Aorta (tissue), 5 donors: Measurements from ENCODE around the gene FGF9. TPM values are rescaled to one million over a fixed set of nuclear protein-coding genes. Genes with fewer than 3 reads are reported as not detected.

Experiments
- ATAC-seq: fragments of 200-7000 bp; cut with Tn5 transposase; one replicate; pipeline ENCODE4 v1.9.1; 2022; ENCODE audit warnings: moderate library complexity; ENCODE audit not compliant: low FRiP score
- DNase-seq, 2 donors: peaks; one replicate each; pipeline ENCODE4 v3.0.0-alpha.2; 2020
- H3K27ac ChIP-seq, 2 donors: one replicate each; pipeline ENCODE4 v1.5.1; 2013; ENCODE audit warnings: low read length in 2 of 2, mild to moderate bottlenecking in 2 of 2, moderate library complexity in 2 of 2, control low read depth in 1 of 2, inconsistent platforms in 1 of 2, low read depth in 1 of 2
- H3K27me3 ChIP-seq, 2 donors: one replicate each; pipeline ENCODE4 v1.6.1; 2013; ENCODE audit warnings: control low read depth in 1 of 2, low read length in 1 of 2, mild to moderate bottlenecking in 1 of 2, moderate library complexity in 1 of 2; ENCODE audit not compliant: insufficient read depth in 2 of 2, control insufficient read depth in 1 of 2
- H3K36me3 ChIP-seq, 2 donors: one replicate each; pipeline ENCODE4 v1.6.1; 2013; ENCODE audit warnings: control low read depth in 1 of 2, low read length in 1 of 2, mild to moderate bottlenecking in 1 of 2; ENCODE audit not compliant: insufficient read depth in 2 of 2, control insufficient read depth in 1 of 2
- H3K4me1 ChIP-seq, 2 donors: one replicate each; pipeline ENCODE4 v1.6.1; 2013; ENCODE audit warnings: low read length in 2 of 2, control low read depth in 1 of 2, mild to moderate bottlenecking in 1 of 2, moderate library complexity in 1 of 2; ENCODE audit not compliant: insufficient read depth in 2 of 2, control insufficient read depth in 1 of 2
- H3K4me3 ChIP-seq, 2 donors: one replicate each; pipeline ENCODE4 v1.5.1; 2013; ENCODE audit warnings: low read length in 2 of 2, control low read depth in 1 of 2, mild to moderate bottlenecking in 1 of 2
- H3K9me3 ChIP-seq: one replicate; pipeline ENCODE4 v1.6.1; 2013; ENCODE audit warnings: mild to moderate bottlenecking, low read length; ENCODE audit not compliant: control insufficient read depth
- WGBS, 2 donors: extraction: QIAGEN DNeasy Blood & Tissue Kit; methylation state at CpG; one replicate each; pipeline ENCODE4 v1.1.7; 2013; 5-methylcytosine and 5-hydroxymethylcytosine counted together
- intact Hi-C, 2 donors: fragments of 100-400 bp; cut with DNase I; formaldehyde crosslinking; loops; one replicate each; pipeline versions ENCODE4 v1.14.2 to v1.15.0; 2022
- polyA plus RNA-seq, 2 donors: library from polyadenylated mRNA; stranded (reverse); fragments of 200-250 nt; gene quantifications; one replicate each; pipeline ENCODE4 v1.2.3, GENCODE V29; 2013
- total RNA-seq, 2 donors: library from RNA; stranded (reverse); fragmentation: NEBNext Ultra II Directional; extraction: Animal tissue kit (Norgen Biotek cat#: 25700); gene quantifications; one replicate each; pipeline ENCODE4 v1.2.1, GENCODE V29; 2021
- donor health status: healthy with polysubstance abuse.
- donor health status: Bipolar disorder and iron deficiency.
- donor health status: DM: no; HTN: no; CAD: no.
- donor health status: DM: no; HTN: no; CAD: no.
- donor health status: DM: yes; HTN: yes; CAD: no.

FGF9 gene
- total and polyA plus RNA-seq, 4 donors: 0.62 to 6.1 TPM; not detected in 2

DNA sequence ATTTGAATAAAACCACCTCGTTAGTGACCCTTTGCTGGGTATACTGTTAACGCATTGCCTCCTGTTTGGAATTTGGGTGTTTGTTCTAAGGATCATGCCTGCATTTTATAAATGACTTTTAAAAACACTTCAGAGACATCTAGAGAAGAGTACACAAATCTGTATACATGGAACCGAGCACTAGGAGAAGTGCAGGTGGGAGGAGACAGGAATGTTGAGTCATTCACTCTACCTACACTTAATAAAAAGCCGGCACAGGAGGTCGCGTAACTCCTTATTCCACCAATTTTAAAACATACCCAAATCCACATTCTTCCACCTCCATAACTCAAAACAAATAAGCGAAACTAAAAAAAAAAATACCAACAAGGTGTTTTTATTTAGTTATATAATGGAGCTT, 48.6 kb downstream of the FGF9 start:
- H3K27ac ChIP-seq: no peak overlapping the region
- intact Hi-C loops: no loop called here
- H3K27me3 ChIP-seq: no peaks in the 10 kb centered on the region
- ATAC-seq: no peak
- DNase-seq: no peak
- no peak overlapping the region for H3K4me3 ChIP-seq
- 77 to 81% methylated on average over 7 of the region's 7 CpGs for WGBS, 2 donors
- H3K9me3 ChIP-seq: no peaks in the 10 kb centered on the region
- H3K36me3 ChIP-seq: no peaks in the 10 kb centered on the region
- H3K4me1 ChIP-seq: no peaks in the 10 kb centered on the region

GRCh38 chr13:21723807-21724505, 53.1 kb downstream of the FGF9 start:
- Histone ChIP-seq H3K4me3 (no peak overlapping the region), H3K27ac (no peak overlapping the region), H3K9me3 (no peaks in the 10 kb centered on the region), H3K4me1 (no peaks in the 10 kb centered on the region), H3K36me3 (no peaks in the 10 kb centered on the region), H3K27me3 (peaks cover 0 to 2% of the 10 kb centered on the region in 2 donors)
- DNase-seq (no peak), ATAC-seq (no peak)
- intact Hi-C loops: no loop called here
- 52 to 63% methylated on average over 17 of the region's 17 CpGs for WGBS, 2 donors

- intact Hi-C loops: no loop called here
- Histone ChIP-seq H3K27ac (no peak overlapping the region), H3K27me3 (peaks cover 0 to 3% of the 10 kb centered on the region in 2 donors), H3K4me1 (no peaks in the 10 kb centered on the region), H3K4me3 (no peak overlapping the region), H3K36me3 (no peaks in the 10 kb centered on the region), H3K9me3 (peaks cover 4% of the 10 kb centered on the region)
- 85 to 87% methylated on average over 9 of the region's 9 CpGs for WGBS, 2 donors
- DNase-seq (no peak), ATAC-seq (no peak)
These were observed 59.5 kb downstream of the FGF9 start for GRCh38 chr13:21730186-21730880.

DNA sequence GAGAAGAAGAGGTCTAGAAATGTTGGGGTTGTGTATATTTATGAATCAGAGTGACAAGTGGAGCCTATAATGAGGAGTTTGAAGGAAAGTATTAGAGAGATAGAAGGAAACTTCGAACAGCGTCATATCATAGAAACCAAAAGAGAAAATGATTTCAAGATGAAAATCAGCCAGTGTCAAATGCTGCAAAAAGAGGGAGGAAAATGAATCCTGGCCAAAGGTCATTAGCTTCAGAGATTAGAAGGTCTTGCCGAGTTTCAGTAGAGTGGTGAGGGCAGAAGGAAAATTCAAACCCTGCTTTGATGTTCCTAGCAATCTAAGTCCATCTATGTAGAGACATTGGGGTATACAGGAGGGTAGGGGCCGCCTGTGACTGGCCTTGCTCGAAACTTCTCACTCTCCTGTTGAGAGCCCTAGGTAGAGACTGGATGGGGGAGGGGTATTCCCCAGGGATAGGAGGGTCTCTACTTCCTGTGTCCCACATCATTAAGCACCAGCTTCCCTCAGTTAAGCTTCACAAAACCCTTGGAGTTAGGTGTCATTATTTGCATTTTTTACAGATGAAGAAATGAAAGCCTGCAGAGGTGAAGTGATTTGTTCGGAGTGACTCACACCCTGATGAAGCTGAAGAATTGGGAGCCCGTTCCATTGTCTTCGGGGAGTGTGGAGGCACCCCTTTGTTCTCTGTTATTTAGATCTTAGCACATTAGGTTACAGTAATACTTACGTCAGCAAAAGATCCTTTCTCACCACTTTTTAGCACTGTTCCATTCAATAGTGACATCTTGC, 62.8 kb downstream of the FGF9 start:
- Histone ChIP-seq H3K4me3 (no peak overlapping the region), H3K9me3 (peaks cover 4% of the 10 kb centered on the region), H3K27me3 (peaks cover 0 to 3% of the 10 kb centered on the region in 2 donors), H3K4me1 (peaks cover 0 to 2% of the 10 kb centered on the region in 2 donors), H3K27ac (no peak overlapping the region), H3K36me3 (no peaks in the 10 kb centered on the region)
- DNase-seq (no peak), ATAC-seq (no peak)
- intact Hi-C loops: no loop called here
- WGBS, 2 donors: 77 to 81% methylated on average over 9 of the region's 9 CpGs

DNA sequence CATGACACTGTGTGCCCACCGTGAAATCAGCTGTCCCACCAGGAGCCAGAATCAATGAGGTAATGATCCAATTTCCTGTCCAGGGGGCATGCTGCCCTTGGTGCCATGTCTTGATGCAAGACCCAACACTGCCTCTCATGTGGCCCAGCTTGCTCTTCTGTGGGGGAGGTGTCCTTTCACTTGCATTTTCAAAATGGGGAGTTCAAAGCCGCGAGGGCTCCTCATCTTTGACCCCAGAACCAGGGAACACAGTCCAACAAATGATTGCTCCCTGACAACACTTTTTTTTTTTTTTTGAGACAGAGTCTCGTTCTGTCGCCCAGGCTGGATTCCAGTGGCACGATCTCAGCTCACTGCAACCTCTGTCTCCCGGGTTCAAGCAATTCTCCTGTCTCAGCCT, 64.1 kb downstream of the FGF9 start:
- DNase-seq (no peak), ATAC-seq (no peak)
- Histone ChIP-seq H3K4me1 (peaks cover 0 to 2% of the 10 kb centered on the region in 2 donors), H3K36me3 (no peaks in the 10 kb centered on the region), H3K27ac (no peak overlapping the region), H3K4me3 (no peak overlapping the region), H3K27me3 (no peaks in the 10 kb centered on the region), H3K9me3 (peaks cover 4% of the 10 kb centered on the region)
- 89 to 91% methylated on average over 7 of the region's 7 CpGs for WGBS, 2 donors
- intact Hi-C loops: no loop called here

DNA sequence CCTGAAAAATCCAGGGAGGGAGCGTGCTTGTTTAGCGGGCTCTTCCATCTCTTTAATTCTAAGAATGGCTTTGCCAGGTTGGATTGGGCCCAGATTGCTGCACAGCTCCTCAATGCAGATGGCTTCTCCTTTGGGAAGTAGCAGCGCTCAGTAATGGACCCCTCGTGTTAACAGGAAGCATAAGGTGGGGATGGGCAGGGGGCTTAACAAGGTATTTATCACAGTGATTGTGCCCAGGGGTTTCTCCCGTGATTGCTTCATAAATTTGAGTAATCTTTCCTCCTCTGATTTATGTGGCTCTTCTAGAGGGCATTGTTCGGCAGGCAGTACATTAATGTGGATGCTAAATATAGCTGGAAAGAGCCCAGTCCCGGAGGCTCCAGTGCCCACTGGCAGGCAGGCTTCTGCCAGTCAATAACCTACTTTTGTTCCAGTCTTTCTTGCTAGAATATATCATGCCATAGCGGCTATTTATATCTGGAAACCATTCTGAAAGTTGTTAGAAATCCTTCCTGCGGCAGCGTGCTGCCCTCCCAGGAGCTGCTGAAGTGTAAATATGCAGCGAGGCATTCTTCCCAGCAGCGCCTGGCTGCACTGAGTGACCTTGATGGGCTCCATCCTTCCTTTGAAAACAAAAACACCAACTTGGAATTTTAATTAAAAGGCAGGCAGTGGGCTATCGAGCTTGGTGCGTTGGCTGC, 65.0 kb downstream of the FGF9 start:
- DNase-seq: no peak
- Histone ChIP-seq H3K9me3 (peaks cover 2% of the 10 kb centered on the region), H3K36me3 (no peaks in the 10 kb centered on the region), H3K27me3 (no peaks in the 10 kb centered on the region), H3K4me1 (peaks cover 0 to 2% of the 10 kb centered on the region in 2 donors), H3K27ac (no peak overlapping the region), H3K4me3 (no peak overlapping the region)
- ATAC-seq: no peak
- WGBS, 2 donors: 13 to 16% methylated on average over 14 of the region's 14 CpGs
- intact Hi-C loops: no loop called here

GRCh38 chr13:21736926-21737325, 66.1 kb downstream of the FGF9 start:
- Histone ChIP-seq H3K36me3 (no peaks in the 10 kb centered on the region), H3K4me3 (no peak overlapping the region), H3K4me1 (peaks cover 0 to 2% of the 10 kb centered on the region in 2 donors), H3K27me3 (no peaks in the 10 kb centered on the region), H3K9me3 (peaks cover under 1% of the 10 kb centered on the region), H3K27ac (no peak overlapping the region)
- no peak for DNase-seq
- intact Hi-C loops: no loop called here
- ATAC-seq: no peak
- WGBS, 2 donors: 91 to 94% methylated on average over 5 of the region's 5 CpGs

- Histone ChIP-seq H3K4me1 (peaks cover 0 to 2% of the 10 kb centered on the region in 2 donors), H3K36me3 (no peaks in the 10 kb centered on the region), H3K9me3 (no peaks in the 10 kb centered on the region), H3K4me3 (no peak overlapping the region), H3K27me3 (no peaks in the 10 kb centered on the region), H3K27ac (no peak overlapping the region)
- ATAC-seq (no peak), DNase-seq (no peak)
- WGBS, 2 donors: 87% methylated on average over 5 of the region's 5 CpGs
- intact Hi-C loops: no loop called here
These were observed 67.8 kb downstream of the FGF9 start for GRCh38 chr13:21738630-21739029.
